GM13977 (cell line): Measurements from ENCODE around the gene LHX8.

Experiments
- DNase-seq: peaks from one replicate; pipeline ENCODE4 v3.0.0; 2012; ENCODE audit warnings: low spot score
- in situ Hi-C: fragments of 300-500 bp; cut with MboI; formaldehyde crosslinking; loops from one replicate; pipeline ENCODE4 v1.12.0; 2022; ENCODE audit warnings: low sequenced_read_pairs, low pct_unique_long_range_greater_than_20kb, mixed read lengths, inconsistent platforms; ENCODE audit not compliant: unreplicated experiment
- TF ChIP-seq, protein P1 (sequence below): IDR thresholded peaks from 2 replicates; pipeline ENCODE4 v1.5.1; 2012; ENCODE audit warnings: mild to moderate bottlenecking, control low read depth; ENCODE audit not compliant: insufficient read depth; ENCODE audit errors: extremely low read depth, missing control alignments

The LHX8 gene

DNA sequence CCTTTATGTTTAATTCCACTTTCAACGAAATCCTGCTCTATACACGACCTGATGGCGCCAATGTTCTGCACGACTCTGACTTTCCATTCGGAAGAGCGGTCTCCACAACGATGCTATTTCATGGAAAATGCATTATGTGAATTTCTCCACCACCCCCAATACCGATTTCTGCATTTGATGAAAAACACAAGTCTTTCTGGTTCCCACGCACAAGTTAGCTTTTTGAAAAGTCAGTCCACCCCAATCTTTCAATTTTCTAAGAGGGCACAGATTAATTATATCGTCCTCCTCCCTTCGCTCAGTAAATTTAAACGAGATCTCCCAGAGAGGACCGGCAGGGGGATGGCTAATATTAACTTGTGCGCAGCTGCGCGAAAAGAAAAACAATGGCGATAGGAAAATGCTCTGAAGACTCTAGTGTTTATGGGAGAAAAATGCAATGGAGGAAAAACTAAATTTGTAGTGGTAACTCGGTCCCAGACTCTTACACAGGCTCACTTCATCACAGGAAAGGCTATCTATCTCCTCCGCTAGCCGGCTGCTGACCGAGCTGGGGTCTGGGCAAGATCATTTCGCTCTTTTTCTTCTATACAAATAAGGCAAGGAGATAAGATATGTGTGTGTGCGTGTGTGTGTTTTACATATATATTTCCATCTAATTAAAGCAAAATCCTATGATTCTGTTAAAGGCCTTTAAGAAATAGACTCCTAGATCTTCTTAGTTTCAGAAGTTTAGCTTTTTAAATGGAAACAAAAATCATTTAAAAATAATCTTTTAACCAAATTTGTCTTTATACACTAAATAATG is 1.2 kb upstream of the LHX8 start:
- TF ChIP-seq, protein P1, sequence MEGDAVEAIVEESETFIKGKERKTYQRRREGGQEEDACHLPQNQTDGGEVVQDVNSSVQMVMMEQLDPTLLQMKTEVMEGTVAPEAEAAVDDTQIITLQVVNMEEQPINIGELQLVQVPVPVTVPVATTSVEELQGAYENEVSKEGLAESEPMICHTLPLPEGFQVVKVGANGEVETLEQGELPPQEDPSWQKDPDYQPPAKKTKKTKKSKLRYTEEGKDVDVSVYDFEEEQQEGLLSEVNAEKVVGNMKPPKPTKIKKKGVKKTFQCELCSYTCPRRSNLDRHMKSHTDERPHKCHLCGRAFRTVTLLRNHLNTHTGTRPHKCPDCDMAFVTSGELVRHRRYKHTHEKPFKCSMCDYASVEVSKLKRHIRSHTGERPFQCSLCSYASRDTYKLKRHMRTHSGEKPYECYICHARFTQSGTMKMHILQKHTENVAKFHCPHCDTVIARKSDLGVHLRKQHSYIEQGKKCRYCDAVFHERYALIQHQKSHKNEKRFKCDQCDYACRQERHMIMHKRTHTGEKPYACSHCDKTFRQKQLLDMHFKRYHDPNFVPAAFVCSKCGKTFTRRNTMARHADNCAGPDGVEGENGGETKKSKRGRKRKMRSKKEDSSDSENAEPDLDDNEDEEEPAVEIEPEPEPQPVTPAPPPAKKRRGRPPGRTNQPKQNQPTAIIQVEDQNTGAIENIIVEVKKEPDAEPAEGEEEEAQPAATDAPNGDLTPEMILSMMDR, result no peak
- in situ Hi-C loops, result no loop called here

DNA sequence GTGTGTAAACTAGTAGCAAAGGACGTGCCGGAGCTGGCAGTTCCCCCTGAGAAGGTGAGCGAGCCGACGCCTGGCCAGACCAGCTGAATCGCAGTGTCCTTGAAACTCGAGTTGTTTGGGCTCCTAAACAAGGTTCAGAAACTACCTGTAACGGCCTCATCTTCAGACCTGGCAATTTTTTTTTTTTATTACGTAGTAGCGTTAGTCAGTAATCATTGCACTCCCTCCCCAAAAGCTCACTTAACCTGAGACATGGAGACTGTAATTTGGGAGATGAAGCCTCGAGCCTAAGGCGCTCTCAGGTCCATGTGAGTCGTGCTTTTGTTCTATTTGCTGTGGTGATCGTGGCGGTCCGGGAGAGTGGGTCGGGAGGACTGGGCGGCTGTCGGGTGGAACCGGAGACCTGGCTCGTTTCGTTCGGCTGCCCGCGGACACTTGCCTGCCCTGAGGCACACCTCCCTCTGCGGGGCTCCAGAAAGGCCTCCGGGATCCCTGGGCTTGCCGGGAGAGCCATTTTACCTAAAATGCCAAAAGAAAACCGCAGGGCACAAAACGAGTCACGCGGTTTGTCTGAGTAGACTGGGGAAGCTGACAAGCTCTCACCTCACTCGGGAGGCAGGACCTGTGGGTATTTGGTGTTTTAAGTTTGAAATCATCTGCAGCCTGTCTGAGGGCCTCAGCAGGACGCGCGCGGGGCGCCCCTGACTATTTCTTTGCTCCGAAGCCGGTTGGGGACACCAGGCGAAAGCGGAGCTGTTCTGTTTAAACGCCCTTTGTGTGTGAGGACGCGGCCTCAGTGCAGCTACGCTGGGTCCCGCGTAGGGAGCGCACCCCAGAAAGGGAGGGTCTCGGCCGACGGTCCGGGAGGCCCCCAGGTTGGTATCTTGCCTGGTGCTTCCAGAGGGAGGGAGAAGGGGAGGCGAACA is 722 bp downstream of the LHX8 start:
- in situ Hi-C loops, result no loop called here
- TF ChIP-seq, protein P1, result no peak
- peak; percentile 23 for DNase-seq

More for the DNA sequence above, 1.2 kb upstream of the LHX8 start:
- no peak for DNase-seq

DNA sequence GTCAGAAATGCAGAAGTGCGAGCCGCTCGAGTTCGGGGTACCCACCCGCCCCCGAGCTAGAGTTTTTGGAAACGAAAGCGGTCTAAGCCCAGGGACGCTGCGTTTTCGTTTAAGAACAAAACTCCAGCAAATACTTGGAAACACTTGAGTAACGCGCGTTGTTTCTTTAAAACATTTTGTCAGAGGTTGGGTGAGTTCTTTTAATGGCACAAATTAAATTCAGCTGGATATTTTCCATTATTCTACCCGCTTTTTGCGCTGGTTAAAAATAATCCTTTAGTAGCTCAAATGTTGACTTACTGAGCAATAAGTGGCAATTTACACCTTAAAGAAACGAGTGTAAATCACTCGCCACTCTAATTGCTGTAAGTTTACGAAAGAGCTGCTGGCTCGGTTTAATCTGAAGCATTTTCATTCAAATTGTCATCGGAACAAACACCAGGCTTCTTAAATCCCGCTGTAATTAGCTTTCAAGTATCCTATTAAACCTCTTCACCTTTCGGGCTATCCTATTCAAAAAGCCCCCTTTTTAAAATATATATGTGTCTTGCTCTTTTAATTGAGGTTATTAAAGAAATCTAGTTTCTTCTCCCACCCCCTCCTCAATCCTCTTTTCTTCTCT is 1.5 kb downstream of the LHX8 start:
- no peak for DNase-seq
- TF ChIP-seq, protein P1, result no peak
- in situ Hi-C loops, result no loop called here

DNA sequence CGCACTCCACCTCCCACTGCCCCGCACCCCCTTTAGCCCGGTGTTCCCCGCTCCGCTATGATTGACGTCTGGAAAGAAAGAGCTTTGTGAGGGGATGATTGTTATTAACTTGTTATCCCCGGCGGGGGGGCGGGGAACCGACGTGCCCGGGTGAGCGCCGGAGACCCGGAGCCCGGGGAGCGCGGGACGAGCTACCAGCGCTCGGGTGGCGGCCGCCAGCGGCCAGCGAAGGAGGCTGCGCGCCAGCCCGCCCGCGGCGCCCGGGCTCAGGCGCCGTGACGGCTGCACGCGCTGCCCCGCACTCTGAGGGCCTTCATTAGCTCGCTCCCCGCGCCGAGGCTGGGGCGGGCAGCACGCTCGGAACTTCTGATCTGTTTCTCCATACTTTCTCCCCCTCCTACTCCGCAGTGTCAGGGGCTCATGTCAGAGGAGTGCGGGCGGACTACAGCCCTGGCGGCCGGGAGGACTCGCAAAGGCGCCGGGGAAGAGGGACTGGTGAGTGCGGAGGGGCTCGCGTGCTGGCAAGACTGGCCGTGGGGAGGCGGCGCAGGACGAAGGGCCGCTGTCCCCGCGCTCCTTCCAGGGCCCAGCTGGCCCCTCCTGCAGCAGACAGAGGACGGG is 2.1 kb downstream of the LHX8 start:
- no peak for DNase-seq
- in situ Hi-C loops, result no loop called here
- TF ChIP-seq, protein P1, result no peak

DNA sequence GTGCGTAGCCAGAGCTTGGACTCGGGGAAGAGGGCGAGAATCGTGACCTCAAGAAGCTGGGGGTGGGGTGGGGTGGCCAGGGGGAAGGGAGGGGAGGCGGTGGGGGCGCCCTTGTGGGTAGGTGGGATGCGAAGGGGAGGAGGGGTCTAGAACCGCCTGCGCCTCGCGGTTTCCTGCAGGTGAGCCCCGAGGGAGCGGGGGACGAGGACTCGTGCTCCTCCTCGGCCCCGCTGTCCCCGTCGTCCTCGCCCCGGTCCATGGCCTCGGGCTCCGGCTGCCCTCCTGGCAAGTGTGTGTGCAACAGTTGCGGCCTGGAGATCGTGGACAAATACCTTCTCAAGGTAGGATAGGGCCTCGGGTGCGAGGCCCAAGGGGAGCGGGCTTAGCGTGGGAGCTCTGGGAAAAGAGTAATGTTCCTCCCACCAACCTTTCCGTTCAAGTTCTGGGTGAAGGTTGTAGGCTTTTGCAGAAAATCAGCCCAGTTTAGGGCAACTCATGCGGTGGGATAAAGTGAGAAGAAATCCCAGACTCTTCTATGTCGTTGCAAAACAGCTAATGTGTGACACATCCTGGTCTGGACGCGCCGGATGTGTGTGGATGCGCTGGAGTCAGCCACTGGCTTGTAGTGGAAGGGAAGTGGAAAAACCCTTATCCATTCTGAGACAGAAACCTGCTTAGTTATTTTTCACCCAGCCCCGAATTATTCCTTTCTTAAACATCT is 2.9 kb downstream of the LHX8 start:
- no peak for DNase-seq
- TF ChIP-seq, protein P1, result no peak
- in situ Hi-C loops, result no loop called here
